SK-N-SH treated with all-trans-retinoic acid at 6 μM for 48 hours (cell line): ENCODE data around the gene HOXA6.

ENCODE experiments used
- ATAC-seq: fragments of 200-7000 bp; cut with Tn5 transposase; 3 replicates; pipeline ENCODE4 v1.9.1; 2020; ENCODE audit warnings: mild to moderate bottlenecking, moderate library complexity
- ARNTL ChIP-seq: fragments of 450-650 bp; formaldehyde crosslinking; IDR thresholded peaks from 2 replicates; pipeline ENCODE4 v1.5.0; 2020; ENCODE audit warnings: low read depth, mild to moderate bottlenecking, moderate library complexity, borderline replicate concordance
- BACH2 ChIP-seq: fragments of 250-450 bp; sonication (Bioruptor Pico); IDR thresholded peaks from 2 replicates; pipeline ENCODE4 v1.9.0; 2021; ENCODE audit warnings: mild to moderate bottlenecking, borderline replicate concordance
- ISL1 ChIP-seq: fragments of 250-450 bp; sonication (Bioruptor Pico); IDR thresholded peaks from 2 replicates; pipeline ENCODE4 v2.1.2; 2022; ENCODE audit warnings: mild to moderate bottlenecking, moderate library complexity
- OSR1 ChIP-seq: fragments of 250-450 bp; sonication (Bioruptor Pico); IDR thresholded peaks from 2 replicates; pipeline ENCODE4 v1.8.0; 2022; ENCODE audit warnings: moderate library complexity, mild to moderate bottlenecking, inconsistent platforms
- PPARA ChIP-seq: fragments of 250-450 bp; sonication (Bioruptor Pico); IDR thresholded peaks from 2 replicates; pipeline ENCODE4 v1.5.0; 2020; ENCODE audit warnings: mild to moderate bottlenecking, borderline replicate concordance
- RARB ChIP-seq: fragments of 250-450 bp; sonication (Bioruptor Pico); IDR thresholded peaks from 2 replicates; pipeline ENCODE4 v1.8.0; 2021; ENCODE audit warnings: mild to moderate bottlenecking, moderate library complexity
- SNAI2 ChIP-seq: fragments of 250-450 bp; sonication (Bioruptor Pico); IDR thresholded peaks from 2 replicates; pipeline ENCODE4 v1.5.0; 2020; ENCODE audit warnings: mild to moderate bottlenecking, moderate library complexity
- TOX ChIP-seq: fragments of 250-450 bp; sonication (Bioruptor Pico); IDR thresholded peaks from 2 replicates; pipeline ENCODE4 v1.8.0; 2021; ENCODE audit warnings: mild to moderate bottlenecking, moderate library complexity, borderline replicate concordance
- ZC3H10 ChIP-seq: fragments of 250-450 bp; sonication (Bioruptor Pico); IDR thresholded peaks from 2 replicates; pipeline ENCODE4 v1.5.1; 2021; ENCODE audit warnings: mild to moderate bottlenecking, moderate library complexity
- ZFP3 ChIP-seq: fragments of 250-450 bp; sonication (Bioruptor Pico); IDR thresholded peaks from 2 replicates; pipeline ENCODE4 v1.5.0; 2020; ENCODE audit warnings: mild to moderate bottlenecking, moderate library complexity
- ZFP30 ChIP-seq: fragments of 450-650 bp; formaldehyde crosslinking; IDR thresholded peaks from 2 replicates; pipeline ENCODE4 v1.5.0; 2022; ENCODE audit warnings: mild to moderate bottlenecking, moderate library complexity
- ZNF565 ChIP-seq: fragments of 450-650 bp; formaldehyde crosslinking; conservative IDR thresholded peaks from 2 replicates; pipeline ENCODE4 v1.5.0; 2020; ENCODE audit warnings: low read depth, mild to moderate bottlenecking, moderate library complexity
- ZNF70 ChIP-seq: fragments of 450-650 bp; formaldehyde crosslinking; IDR thresholded peaks from 2 replicates; pipeline ENCODE4 v1.5.0; 2020; ENCODE audit warnings: mild to moderate bottlenecking, moderate library complexity
- ZNF8 ChIP-seq: fragments of 450-650 bp; formaldehyde crosslinking; IDR thresholded peaks from 2 replicates; pipeline ENCODE4 v1.5.0; 2020; ENCODE audit warnings: mild to moderate bottlenecking, moderate library complexity
- TF ChIP-seq, protein P1 (sequence below): fragments of 250-450 bp; sonication (Bioruptor Pico); IDR thresholded peaks from 2 replicates; pipeline ENCODE4 v1.8.0; 2020; ENCODE audit warnings: mild to moderate bottlenecking, moderate library complexity, borderline replicate concordance
- TF ChIP-seq, protein P2 (sequence below): fragments of 250-450 bp; sonication (Bioruptor Pico); IDR thresholded peaks from 2 replicates; pipeline ENCODE4 v1.8.0; 2021; ENCODE audit warnings: low read depth, mild to moderate bottlenecking, moderate library complexity, borderline replicate concordance
- TF ChIP-seq, protein P3 (sequence below): fragments of 250-450 bp; sonication (Bioruptor Pico); IDR thresholded peaks from 2 replicates; pipeline ENCODE4 v1.5.1; 2021; ENCODE audit warnings: mild to moderate bottlenecking, moderate library complexity
- TF ChIP-seq, protein P4 (sequence below): fragments of 250-450 bp; sonication (Bioruptor Pico); IDR thresholded peaks from 2 replicates; pipeline ENCODE4 v1.5.0; 2020; ENCODE audit warnings: mild to moderate bottlenecking, moderate library complexity

Gene HOXA6

DNA sequence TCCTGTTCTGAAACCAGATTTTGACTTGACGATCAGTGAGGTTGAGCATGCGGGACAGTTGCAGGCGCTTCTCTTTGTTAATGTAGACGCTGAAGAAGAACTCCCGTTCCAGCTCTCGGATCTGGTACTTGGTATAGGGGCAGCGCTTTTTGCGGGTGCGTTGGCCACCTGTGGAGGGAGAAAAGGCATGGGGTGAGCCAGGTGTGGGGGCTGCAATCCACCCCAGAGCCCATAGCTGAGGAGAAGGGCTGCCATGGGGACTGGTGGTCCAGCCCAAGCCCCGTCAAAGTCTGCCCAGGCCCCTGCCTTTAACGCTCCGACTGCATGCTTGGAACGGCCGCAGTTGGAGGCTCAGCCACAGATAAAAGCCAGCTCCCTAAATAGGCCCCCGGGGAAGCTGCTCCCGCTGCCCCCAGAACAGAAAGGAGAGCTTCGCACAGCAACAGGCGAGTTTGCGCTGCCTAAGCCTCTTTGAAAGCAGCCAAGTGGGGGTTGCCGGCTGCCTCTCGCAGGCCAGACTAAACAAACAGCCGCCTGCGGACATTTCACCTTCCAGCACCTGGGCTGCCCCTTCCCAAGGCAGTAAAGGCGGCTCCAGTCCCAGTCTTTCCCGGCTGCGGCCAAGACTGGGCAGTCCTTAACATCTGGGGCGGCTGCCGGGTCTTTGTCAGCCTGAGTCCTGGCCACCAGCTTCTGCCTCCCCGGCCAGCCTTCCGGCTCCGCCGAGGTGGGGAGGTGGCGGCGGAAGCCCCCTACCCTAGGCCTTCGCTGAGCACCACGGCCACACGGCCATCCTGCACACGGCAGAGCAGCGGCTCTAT, 35.5 kb upstream of the HOXA6 start:
- no peak for ATAC-seq
- TF ChIP-seq, protein P1, sequence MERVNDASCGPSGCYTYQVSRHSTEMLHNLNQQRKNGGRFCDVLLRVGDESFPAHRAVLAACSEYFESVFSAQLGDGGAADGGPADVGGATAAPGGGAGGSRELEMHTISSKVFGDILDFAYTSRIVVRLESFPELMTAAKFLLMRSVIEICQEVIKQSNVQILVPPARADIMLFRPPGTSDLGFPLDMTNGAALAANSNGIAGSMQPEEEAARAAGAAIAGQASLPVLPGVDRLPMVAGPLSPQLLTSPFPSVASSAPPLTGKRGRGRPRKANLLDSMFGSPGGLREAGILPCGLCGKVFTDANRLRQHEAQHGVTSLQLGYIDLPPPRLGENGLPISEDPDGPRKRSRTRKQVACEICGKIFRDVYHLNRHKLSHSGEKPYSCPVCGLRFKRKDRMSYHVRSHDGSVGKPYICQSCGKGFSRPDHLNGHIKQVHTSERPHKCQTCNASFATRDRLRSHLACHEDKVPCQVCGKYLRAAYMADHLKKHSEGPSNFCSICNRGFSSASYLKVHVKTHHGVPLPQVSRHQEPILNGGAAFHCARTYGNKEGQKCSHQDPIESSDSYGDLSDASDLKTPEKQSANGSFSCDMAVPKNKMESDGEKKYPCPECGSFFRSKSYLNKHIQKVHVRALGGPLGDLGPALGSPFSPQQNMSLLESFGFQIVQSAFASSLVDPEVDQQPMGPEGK (CRISPR knock-in tag) = no peak
- no peak for TF ChIP-seq ISL1 (CRISPR knock-in tag)
- TF ChIP-seq, protein P2, sequence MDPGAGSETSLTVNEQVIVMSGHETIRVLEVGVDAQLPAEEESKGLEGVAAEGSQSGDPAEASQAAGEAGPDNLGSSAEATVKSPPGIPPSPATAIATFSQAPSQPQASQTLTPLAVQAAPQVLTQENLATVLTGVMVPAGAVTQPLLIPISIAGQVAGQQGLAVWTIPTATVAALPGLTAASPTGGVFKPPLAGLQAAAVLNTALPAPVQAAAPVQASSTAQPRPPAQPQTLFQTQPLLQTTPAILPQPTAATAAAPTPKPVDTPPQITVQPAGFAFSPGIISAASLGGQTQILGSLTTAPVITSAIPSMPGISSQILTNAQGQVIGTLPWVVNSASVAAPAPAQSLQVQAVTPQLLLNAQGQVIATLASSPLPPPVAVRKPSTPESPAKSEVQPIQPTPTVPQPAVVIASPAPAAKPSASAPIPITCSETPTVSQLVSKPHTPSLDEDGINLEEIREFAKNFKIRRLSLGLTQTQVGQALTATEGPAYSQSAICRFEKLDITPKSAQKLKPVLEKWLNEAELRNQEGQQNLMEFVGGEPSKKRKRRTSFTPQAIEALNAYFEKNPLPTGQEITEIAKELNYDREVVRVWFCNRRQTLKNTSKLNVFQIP (CRISPR knock-in tag) = no peak
- TF ChIP-seq, protein P3, sequence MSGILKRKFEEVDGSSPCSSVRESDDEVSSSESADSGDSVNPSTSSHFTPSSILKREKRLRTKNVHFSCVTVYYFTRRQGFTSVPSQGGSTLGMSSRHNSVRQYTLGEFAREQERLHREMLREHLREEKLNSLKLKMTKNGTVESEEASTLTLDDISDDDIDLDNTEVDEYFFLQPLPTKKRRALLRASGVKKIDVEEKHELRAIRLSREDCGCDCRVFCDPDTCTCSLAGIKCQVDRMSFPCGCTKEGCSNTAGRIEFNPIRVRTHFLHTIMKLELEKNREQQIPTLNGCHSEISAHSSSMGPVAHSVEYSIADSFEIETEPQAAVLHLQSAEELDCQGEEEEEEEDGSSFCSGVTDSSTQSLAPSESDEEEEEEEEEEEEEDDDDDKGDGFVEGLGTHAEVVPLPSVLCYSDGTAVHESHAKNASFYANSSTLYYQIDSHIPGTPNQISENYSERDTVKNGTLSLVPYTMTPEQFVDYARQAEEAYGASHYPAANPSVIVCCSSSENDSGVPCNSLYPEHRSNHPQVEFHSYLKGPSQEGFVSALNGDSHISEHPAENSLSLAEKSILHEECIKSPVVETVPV (CRISPR knock-in tag) = no peak
- no peak for TF ChIP-seq ZFP3
- TF ChIP-seq, protein P4, sequence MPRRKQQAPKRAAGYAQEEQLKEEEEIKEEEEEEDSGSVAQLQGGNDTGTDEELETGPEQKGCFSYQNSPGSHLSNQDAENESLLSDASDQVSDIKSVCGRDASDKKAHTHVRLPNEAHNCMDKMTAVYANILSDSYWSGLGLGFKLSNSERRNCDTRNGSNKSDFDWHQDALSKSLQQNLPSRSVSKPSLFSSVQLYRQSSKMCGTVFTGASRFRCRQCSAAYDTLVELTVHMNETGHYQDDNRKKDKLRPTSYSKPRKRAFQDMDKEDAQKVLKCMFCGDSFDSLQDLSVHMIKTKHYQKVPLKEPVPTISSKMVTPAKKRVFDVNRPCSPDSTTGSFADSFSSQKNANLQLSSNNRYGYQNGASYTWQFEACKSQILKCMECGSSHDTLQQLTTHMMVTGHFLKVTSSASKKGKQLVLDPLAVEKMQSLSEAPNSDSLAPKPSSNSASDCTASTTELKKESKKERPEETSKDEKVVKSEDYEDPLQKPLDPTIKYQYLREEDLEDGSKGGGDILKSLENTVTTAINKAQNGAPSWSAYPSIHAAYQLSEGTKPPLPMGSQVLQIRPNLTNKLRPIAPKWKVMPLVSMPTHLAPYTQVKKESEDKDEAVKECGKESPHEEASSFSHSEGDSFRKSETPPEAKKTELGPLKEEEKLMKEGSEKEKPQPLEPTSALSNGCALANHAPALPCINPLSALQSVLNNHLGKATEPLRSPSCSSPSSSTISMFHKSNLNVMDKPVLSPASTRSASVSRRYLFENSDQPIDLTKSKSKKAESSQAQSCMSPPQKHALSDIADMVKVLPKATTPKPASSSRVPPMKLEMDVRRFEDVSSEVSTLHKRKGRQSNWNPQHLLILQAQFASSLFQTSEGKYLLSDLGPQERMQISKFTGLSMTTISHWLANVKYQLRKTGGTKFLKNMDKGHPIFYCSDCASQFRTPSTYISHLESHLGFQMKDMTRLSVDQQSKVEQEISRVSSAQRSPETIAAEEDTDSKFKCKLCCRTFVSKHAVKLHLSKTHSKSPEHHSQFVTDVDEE (CRISPR knock-in tag) = no peak
- no peak for TF ChIP-seq BACH2
- no peak for TF ChIP-seq ZC3H10

DNA sequence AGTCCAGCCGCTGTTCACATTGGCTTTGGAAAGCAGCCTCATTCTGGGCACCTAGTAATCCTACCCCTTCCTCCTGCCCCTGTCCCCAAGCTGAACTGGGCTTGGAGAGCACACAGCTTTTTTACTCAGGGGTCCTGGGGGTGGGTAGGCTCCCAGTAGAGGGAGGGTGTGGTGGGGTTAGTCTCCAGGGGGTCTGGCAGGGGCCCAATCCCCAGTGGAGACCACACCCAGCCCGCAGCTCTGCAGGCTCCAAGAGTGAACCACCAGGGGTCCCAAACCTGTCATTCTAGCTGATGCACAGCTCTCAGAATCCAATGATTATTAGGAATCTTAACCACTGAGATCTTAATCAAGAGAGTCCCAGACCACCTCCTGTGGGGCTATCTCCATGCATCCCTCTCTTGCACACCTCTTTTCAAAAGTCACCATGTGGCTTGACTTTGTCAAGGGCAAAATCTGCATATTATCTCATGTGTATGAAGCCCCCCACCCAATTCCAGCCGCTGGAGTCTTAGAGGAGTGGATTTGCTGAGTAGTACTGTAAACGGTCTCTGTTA, 34.8 kb upstream of the HOXA6 start:
- TF ChIP-seq SNAI2 (no peak), ZC3H10 (no peak), BACH2 (no peak), RARB (CRISPR knock-in tag) (no peak), ZNF70 (CRISPR knock-in tag) (no peak), ZFP30 (CRISPR knock-in tag) (no peak), ZNF565 (no peak)
- TF ChIP-seq, protein P2 (CRISPR knock-in tag) = no peak
- TF ChIP-seq, protein P3 (CRISPR knock-in tag) = no peak
- no peak for ATAC-seq

DNA sequence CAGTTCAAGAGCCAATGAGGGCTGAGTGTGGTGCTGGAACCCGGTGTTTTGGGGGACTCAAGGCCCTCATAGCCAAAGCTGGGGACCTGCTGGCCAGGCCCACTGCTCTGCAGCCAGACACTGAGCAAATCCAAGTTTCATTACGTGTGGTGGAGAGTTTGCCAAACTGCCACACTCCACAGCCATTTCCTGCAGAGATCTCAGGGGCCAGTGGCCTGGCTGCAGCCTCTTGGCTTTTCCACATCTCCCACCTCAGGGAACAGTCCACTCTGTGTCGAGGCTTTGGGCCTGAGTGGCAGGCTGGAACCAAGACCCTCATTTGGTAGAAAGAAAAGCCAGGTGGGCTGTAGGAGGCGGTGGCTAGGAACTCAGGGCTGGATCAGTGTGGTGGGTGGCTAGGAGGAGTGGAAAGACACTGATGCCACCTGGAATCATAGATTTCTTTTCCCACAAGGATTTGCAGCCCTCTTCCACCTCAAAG, 34.3 kb upstream of the HOXA6 start:
- TF ChIP-seq ARNTL (no peak), SNAI2 (no peak), ZFP30 (CRISPR knock-in tag) (no peak), PPARA (CRISPR knock-in tag) (no peak), ZNF8 (CRISPR knock-in tag) (no peak), TOX (no peak), OSR1 (CRISPR knock-in tag) (no peak)
- no peak for ATAC-seq
